IPS-15b (cell line): ENCODE measurements around the gene ABHD12.

Experiments
- H3K27me3 ChIP-seq: one replicate; pipeline ENCODE4 v1.6.1; 2013; ENCODE audit warnings: low read length; ENCODE audit not compliant: control insufficient read depth, insufficient read depth
- H3K36me3 ChIP-seq: one replicate; pipeline ENCODE4 v1.6.1; 2013; ENCODE audit warnings: low read length; ENCODE audit not compliant: control insufficient read depth, insufficient read depth
- H3K4me1 ChIP-seq: one replicate; pipeline ENCODE4 v1.6.1; 2013; ENCODE audit warnings: mild to moderate bottlenecking, low read length; ENCODE audit not compliant: control insufficient read depth, insufficient read depth
- H3K4me3 ChIP-seq: one replicate; pipeline ENCODE4 v1.5.1; 2013; ENCODE audit warnings: low read depth, low read length
- H3K9ac ChIP-seq: one replicate; pipeline ENCODE4 v1.6.1; 2013; ENCODE audit warnings: low read depth, mild to moderate bottlenecking, low read length
- H3K9me3 ChIP-seq: one replicate; pipeline ENCODE4 v1.6.1; 2013; ENCODE audit warnings: mild to moderate bottlenecking, low read length; ENCODE audit not compliant: control insufficient read depth, insufficient read depth

ABHD12 gene

DNA sequence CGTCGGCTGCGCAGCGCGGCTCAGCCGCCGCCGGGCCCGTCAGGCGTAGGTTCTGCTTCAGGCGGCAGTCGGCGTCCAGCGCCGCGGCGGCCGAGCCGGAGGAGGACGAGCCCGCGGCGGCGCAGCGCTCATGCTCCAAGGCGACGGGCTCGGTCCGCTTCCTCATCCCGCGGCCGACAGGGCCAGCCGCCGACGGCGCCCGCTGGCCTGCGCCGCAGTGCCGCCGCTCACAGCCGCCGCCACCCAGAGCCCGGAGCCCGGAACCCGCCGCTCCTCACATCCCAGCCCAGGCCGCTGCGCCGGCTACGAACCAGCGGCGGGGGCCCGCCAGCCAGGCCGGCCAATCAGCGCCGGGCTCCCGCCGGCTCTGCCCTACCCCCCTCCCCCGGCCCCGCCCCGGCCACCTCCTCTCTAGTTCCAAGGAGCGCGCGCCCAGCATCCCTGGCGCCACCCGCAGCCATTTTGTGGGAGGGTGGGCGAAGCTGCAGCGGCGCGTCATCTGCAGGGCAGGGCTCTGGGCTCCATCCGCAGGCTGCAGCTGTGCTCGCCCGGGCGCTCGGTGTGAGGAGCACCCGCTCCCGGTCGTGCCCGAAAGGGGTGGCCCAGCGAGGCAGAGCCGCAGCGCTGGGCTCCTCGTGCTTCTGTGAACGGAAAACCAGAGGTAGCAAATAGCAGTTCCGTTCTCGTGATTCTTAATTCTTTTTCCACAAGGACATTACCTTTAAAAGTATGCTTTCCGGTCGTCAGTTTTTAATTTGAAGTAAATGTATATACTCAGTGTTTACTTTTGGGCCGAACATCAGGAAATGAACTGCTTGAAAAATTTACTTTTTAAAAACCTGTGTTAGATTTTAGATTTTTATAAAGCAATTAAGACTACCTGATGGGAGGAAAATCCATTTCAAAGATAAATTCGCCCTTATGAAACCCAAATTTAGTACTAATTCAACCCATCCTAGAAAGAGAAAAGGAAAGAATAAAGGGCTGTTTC is at the start of gene ABHD12:
ABHD12 (minus strand) TSS at position 298 of the 991 bp plus-strand sequence; CDS start at position 166, 132 bp downstream.
- H3K9ac ChIP-seq: peak within 1 kb of the TSS; percentile 90
- no peaks in the 10 kb centered on the region for H3K27me3 ChIP-seq
- peak within 1 kb of the TSS; percentile 82 for H3K4me3 ChIP-seq
- no peaks in the 10 kb centered on the region for H3K9me3 ChIP-seq
- H3K36me3 ChIP-seq: no peaks in the 10 kb centered on the region
- no peaks in the 10 kb centered on the region for H3K4me1 ChIP-seq

DNA sequence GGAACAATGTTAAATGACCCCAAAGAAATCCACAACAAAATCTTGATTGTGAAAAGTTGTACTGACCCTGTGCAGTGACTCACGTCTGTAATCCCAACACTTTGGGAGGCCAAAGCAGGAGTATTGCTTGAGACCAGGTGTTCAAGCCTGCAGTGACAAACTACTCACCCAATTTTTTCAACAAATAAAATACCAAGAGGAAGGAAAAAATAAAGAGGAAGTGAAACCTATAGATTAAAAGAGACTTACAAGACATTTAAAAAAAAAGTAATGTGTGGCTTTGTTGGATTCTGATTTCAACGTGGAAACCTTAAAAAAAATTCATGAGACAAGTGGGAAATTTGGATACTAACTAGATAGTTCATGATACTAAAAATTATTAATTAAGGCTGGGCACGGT is 48.7 kb upstream of the ABHD12 start:
- H3K9ac ChIP-seq: no peak overlapping the region
- peaks cover 9% of the 10 kb centered on the region for H3K4me1 ChIP-seq
- H3K27me3 ChIP-seq: no peaks in the 10 kb centered on the region
- peaks cover 17% of the 10 kb centered on the region for H3K36me3 ChIP-seq
- no peak overlapping the region for H3K4me3 ChIP-seq
- H3K9me3 ChIP-seq: no peaks in the 10 kb centered on the region

DNA sequence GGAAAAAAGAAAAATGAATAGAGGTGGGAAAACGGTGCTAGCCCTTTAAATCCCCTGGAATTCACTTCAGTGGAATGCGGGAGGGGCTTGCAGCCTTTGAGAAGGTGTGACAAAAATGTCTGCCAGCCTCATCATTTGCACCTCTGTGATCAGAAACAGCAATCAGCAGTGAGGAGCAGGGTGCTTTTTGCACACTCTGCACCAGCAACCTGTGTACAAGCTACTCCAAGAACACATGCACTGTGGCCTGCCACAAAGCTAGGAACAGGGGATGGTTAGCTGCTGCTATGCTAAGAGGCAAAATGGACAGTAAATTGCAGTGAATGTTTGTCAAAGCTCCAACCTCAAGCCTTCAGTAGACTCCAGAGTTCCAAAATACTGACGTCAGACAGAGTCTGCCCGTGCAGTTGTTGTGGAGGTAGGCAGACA is 46.5 kb upstream of the ABHD12 start:
- Histone ChIP-seq H3K9ac (no peak overlapping the region), H3K36me3 (peaks cover 17% of the 10 kb centered on the region), H3K4me3 (no peak overlapping the region), H3K4me1 (peaks cover 9% of the 10 kb centered on the region), H3K9me3 (no peaks in the 10 kb centered on the region), H3K27me3 (no peaks in the 10 kb centered on the region)

DNA sequence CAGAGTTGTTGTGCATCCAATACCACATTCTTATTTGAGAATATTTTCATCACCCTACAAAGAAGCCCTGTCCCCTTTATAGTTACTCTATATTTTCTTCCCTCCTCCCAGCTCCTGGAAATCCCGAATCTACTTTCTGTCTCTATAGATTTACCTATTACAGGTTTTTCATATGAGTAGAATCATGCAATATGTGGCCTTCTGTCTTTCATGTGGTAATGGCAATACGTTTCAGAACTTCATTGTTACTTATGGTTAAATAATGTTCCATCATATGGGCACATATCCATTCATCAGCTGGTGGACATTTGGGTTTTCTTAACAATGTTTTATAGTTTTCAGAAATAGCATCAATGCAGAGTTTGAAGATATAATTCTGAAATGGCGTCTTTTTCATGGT is 33.9 kb upstream of the ABHD12 start:
- Histone ChIP-seq H3K27me3 (no peaks in the 10 kb centered on the region), H3K36me3 (peaks cover 19% of the 10 kb centered on the region)

DNA sequence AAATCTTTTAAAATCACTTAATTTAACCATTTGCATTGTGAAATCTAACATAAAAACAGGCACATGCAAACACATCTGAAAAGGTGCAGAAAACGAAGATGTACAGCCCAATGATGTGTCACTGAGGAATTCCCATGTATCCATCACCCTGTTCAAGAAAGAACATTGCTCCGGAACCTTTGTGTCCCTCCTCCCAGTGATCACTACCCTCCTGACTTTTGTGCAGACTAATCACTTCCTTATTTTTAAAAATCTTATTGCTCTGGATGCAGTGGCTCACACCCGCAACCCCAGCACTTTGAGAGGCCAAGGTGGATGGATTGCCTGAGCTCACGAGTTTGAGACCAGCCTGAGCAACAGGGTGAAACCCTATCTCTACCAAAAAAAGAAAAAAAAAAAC is 31.4 kb upstream of the ABHD12 start:
- no peaks in the 10 kb centered on the region for H3K9me3 ChIP-seq
- no peak overlapping the region for H3K9ac ChIP-seq
- no peaks in the 10 kb centered on the region for H3K4me1 ChIP-seq
- H3K36me3 ChIP-seq: peaks cover 19% of the 10 kb centered on the region
- no peaks in the 10 kb centered on the region for H3K27me3 ChIP-seq
- H3K4me3 ChIP-seq: no peak overlapping the region

More for the DNA sequence above, 33.9 kb upstream of the ABHD12 start:
- Histone ChIP-seq H3K4me1 (no peaks in the 10 kb centered on the region), H3K9me3 (no peaks in the 10 kb centered on the region), H3K4me3 (no peak overlapping the region), H3K9ac (no peak overlapping the region)

DNA sequence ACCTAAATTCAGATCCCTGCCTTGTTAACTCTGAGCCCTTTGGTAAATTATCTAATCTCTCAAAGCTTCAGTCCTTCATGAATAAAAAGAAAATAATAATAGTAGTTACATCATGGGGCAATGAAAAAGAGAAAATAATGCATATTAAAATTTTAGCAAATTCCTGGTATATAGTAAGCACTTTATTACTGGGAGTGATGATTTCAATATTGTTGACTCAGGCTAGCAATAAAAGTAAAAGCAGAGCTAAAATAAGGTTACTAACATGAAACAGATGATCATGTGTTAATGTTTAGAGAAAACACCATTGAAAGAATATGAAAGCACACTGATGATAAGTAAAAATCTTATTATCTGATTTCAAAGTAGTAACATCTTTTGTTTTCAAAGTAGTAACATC is 30.5 kb upstream of the ABHD12 start:
- no peaks in the 10 kb centered on the region for H3K4me1 ChIP-seq
- peaks cover 10% of the 10 kb centered on the region for H3K36me3 ChIP-seq
- no peak overlapping the region for H3K4me3 ChIP-seq
- no peak overlapping the region for H3K9ac ChIP-seq
- H3K27me3 ChIP-seq: no peaks in the 10 kb centered on the region
- no peaks in the 10 kb centered on the region for H3K9me3 ChIP-seq

DNA sequence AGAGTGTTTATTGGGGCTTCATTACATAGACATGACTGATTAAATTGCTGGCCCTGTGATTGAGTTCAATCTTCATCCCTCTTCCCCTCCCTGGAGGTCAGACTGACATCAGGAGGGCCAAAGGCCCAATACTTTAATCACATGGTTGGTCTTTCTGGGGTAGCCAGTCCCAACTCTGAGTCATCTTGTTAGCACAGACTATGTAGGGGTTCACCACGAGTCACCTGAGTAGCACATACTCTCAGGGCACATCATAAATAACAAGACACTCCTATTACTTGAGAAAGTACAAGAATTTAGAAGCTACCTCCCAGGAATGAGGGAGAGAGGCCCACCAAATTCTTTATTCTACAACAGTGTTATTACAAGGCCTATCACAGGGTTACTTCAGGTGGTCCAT is 28.1 kb upstream of the ABHD12 start:
- no peaks in the 10 kb centered on the region for H3K9me3 ChIP-seq
- no peak overlapping the region for H3K9ac ChIP-seq
- no peak overlapping the region for H3K4me3 ChIP-seq
- peaks cover 7% of the 10 kb centered on the region for H3K36me3 ChIP-seq
- no peaks in the 10 kb centered on the region for H3K27me3 ChIP-seq
- no peaks in the 10 kb centered on the region for H3K4me1 ChIP-seq

DNA sequence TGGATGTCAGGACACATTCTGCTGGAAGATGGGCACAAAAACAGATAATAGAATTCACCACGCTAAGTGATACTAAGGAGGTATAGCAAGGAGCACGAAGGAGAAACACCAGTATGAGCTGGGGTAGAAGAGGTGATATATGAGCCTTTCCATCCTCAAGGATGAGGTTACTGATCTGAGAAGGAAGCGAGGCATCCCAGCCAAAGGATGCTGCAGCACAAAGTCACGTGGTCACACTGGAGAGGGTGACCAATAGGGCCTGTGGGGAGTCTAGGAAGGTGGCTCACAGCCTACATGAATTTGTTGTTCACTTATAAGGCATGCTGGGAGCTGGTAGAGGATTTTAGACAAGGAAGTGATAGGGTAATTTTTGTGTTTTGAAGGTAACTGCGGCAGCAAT is 18.3 kb upstream of the ABHD12 start:
- Histone ChIP-seq H3K4me1 (peaks cover 6% of the 10 kb centered on the region), H3K4me3 (peak overlapping the region; percentile 96), H3K27me3 (no peaks in the 10 kb centered on the region), H3K9ac (no peak overlapping the region), H3K36me3 (peaks cover 3% of the 10 kb centered on the region), H3K9me3 (no peaks in the 10 kb centered on the region)

DNA sequence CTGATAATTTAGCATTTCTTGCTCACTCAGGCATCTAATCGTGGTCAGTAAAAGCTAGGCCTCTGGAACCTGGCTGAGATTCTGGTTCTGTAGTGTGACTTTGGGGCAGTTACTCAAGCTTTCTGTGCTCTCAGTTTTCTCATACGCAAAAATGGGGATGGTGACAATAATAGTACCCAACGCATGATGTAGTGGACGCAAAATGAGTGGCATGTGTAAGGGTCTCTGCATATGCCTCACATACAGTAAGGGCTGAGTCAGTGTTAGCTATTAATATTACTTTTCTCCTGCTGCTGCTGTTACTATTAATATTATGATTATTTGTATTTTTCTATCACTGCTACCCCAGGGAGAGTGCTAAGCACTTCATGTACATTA is 17.5 kb upstream of the ABHD12 start:
- H3K4me1 ChIP-seq: peaks cover 6% of the 10 kb centered on the region
- no peaks in the 10 kb centered on the region for H3K27me3 ChIP-seq
- peak overlapping the region; percentile 97 for H3K9ac ChIP-seq
- peaks cover 3% of the 10 kb centered on the region for H3K36me3 ChIP-seq
- no peaks in the 10 kb centered on the region for H3K9me3 ChIP-seq
- H3K4me3 ChIP-seq: peak overlapping the region; percentile 96

DNA sequence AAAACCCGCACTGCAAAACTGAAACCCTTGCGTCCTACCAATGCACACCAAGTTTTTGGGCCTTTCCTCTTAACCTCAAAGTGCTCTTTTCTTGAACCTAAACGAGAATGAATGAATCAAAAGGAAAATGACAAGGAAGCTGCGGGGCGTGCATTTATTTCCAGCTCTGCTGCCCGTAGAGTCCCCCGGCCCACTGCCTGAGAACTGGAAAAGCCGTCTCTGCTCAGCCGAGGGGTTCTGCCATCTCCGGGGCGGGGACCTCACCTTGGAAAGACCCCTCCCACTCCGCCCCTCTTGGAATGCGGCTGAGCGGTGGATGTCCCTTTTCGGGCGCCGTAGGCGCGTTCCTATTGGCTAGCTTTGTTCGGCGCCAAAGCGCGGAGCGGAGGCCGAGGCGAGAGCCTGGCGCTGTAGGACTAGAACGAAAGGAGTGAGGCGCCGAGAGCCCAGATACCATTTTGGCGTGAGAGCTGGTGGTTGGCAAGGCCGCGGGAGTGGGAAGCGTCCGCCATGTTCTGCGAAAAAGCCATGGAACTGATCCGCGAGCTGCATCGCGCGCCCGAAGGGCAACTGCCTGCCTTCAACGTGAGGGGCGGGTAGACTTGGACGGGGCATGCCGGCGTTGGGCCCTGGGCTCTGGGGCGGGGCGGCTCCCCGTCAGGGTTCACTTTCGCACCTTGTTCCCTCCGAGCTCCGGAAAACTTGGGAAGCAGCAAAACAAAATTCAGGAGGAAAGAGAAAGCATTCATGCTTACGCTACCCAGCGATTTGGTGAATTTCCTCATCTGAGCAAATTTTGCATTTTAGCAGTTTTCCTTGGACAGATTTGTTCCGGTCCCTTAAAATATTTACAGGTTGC is 16.9 kb upstream of the ABHD12 start, which contains the start of gene GINS1:
GINS1 (plus strand) TSS at position 363 of the 859 bp plus-strand sequence; CDS start at position 511, 148 bp downstream.
- peaks cover 6% of the 10 kb centered on the region for H3K4me1 ChIP-seq
- H3K9me3 ChIP-seq: no peaks in the 10 kb centered on the region
- no peaks in the 10 kb centered on the region for H3K27me3 ChIP-seq
- H3K9ac ChIP-seq: peak within 1 kb of the TSS; percentile 97
- H3K36me3 ChIP-seq: peaks cover 3% of the 10 kb centered on the region
- peak within 1 kb of the TSS; percentile 96 for H3K4me3 ChIP-seq

DNA sequence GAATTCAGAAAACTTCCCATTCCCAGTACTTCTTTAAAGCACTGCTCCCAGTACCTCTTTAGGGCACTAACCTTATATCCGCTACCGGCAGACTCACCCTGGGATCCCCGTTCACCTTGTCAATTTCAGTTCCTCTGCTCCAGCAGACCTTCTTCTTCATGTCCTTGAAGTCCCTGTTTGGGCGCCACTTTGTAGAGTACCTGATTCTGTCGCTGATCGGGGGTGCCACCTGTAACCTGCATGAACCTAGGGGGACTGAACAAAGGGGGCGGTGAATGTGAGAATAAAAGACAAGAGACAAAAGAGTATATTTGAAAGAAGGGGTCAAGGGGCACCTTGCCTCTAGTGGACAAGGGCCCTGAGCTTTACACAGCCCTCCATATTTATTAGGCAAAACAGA is 11.9 kb upstream of the ABHD12 start:
- Histone ChIP-seq H3K4me1 (peaks cover 5% of the 10 kb centered on the region), H3K27me3 (no peaks in the 10 kb centered on the region), H3K4me3 (no peak overlapping the region), H3K9ac (no peak overlapping the region), H3K36me3 (no peaks in the 10 kb centered on the region), H3K9me3 (no peaks in the 10 kb centered on the region)
